HG02588 (cell line): ENCODE data around the gene PAK3.

Experiments used
- ATAC-seq: cut with Tn5 transposase; IDR thresholded peaks from one replicate; pipeline ENCODE4 v1.9.1; 2021; ENCODE audit warnings: mild to moderate bottlenecking, moderate library complexity; ENCODE audit not compliant: unreplicated experiment

Gene PAK3

DNA sequence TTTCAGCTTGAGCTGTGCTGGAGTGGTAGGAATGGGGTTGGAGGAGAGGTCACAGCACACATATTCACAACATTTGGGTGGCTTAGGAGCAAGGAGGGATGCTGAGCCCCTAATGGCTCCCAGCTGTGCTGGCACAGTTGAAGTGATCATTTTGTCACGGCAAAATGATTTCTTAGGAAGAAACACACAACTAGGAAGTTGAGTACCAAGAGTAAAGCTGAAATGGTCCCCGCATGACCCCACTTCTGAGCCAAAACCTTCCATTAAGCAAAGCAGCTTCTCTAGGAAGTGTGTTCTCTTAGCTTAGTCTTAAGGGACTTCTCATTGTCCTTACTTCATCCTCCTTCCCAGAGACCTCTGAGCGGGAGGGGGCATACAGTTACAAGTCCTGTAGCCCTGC lies 161.7 kb downstream of the PAK3 start:
- ATAC-seq = no peak

DNA sequence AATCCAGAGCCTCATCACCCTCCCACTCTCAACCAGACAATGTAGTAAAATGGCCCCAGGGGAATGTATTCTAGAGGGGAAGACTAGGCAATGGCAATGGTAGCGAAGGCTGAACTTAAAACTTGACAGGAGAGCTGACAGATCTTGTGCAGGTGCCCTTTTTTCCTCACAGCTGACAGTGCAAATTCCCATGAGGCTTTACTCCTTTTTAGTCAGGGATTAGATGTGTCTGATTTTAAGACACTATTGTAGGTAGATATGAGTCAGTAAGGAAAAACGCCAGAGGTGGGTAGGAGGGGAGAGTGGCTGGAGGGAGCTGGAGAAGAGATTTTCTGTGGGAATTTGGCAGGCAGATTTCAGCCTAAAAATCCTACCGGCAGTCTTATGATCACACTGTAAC lies 163.6 kb downstream of the PAK3 start:
- ATAC-seq = no peak

DNA sequence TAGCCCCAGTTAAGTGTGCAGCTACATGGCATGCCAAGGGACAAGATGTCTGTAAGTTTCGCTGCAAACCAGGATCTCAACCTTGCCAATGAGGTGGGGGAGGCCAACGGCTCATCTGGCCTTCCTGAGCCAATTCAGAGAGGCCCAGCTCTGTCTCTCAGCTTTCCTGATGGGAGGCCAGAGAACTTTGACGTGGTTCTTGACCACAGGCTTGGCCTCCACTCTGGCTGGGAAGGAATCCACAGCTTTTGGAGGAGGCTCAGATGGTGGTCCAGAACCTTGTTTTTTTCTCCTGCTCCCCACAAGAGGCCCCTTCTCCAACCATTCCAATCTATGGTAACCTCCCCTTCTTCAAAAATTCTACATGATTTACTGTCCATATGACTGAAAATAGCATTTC lies 164.5 kb downstream of the PAK3 start:
- no peak for ATAC-seq

DNA sequence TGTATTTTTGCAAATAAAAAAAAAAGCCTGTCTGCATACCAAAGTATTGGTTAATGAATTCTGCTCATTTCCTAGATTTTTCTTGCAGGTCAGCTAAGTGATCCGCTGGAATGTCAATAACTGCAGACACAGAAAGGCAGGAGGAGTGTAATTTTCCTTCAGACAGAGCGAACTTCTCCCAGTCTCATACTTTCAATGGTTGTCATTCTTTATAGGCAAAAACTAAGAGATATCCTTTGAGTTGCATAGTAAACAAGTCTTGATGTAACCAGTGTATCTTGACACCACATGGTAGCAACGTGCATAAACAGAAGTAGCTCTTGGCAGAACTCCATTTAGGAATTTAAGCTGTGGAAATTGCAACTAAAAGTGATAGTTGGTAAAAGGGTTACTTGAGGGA lies 166.1 kb downstream of the PAK3 start:
- no peak for ATAC-seq

DNA sequence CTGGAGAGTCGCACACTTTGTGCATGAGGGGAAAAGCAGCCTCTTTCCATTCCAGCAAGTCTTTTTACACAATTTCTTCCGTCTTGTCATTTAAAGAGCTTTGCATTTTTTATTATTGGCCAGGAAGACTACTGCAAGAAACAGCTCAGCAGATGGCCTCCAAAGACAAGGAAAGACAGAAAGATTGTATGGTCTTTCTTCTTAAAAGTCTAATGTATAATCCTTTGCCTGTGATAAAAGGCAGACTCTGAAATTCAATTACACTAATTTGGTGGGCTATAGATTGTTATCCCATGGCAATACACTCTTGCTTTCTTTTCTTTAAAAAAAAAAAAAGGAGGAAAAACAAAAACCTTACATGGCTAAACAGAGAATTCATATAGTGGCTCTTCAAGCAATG lies 168.4 kb downstream of the PAK3 start:
- no peak for ATAC-seq

DNA sequence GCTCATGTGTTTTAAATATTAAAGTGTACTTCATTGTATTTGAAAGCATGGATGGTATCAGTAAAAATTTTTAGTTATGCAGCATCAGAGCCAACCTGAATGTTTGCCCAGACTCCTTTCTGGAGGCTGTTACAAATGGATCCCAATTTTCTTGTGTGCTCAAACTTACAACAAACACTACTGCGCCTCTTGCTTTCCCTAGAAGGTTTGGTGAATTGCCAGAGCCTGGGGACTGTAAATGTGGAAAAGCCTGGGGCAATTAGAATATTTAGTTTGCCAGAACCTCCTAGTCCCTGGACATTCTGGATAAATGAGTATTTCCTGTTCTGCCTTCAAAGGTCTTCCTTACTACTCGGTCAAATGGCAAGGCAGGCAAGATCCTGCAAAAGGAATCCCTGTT lies 169.5 kb downstream of the PAK3 start:
- no peak for ATAC-seq

DNA sequence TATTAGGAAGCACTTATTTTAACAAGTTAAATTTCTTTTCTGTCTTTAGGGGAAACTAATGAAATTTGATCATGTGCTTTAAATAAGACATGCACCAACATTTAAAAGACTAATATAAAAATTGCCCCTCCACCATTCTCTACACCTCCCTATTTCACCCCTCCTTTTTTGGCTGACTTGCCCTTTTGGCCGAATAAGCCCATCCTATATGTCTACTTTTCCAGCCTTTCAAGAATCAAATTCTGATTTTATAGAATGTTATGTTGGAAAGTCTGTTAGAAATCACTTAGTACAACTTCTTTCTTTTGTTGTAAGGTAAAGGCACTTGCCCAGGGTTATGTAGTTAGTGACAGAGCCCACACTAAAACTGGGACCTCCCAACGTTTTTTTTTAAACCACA lies 172.5 kb downstream of the PAK3 start:
- no peak for ATAC-seq

DNA sequence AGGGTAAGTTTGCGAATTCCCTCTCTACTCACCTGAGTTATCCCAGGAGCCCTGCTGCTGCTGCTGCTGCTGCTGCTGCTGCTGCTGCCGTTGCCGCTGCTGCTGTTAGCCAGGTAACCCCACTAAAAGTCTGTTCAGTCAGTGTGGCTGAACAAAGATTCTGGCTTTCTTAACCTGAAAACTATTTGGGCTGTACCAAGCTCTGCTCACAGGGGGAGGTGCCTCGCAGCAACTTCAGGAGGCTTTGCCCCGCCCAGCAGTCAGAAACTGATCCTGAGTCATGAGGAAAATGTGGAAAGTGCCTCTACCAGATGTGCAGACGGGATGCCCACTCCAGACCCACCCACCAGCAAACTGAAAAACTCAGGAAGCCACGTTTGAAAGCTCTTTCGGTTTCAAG lies 174.3 kb downstream of the PAK3 start, which contains the start of gene CAPN6:
CAPN6 (minus strand) TSS at position 145 of the 400 bp plus-strand sequence. CDS start 6,547 bp downstream, outside the sequence.
- no peak for ATAC-seq
